Measurements from ENCODE around the gene TSEN2. TPM values are rescaled to one million over a fixed set of nuclear protein-coding genes. Genes with fewer than 3 reads are reported as not detected.
A peak's percentile ranks its signal among the peaks of the same experiment; 100 is the strongest.

TSEN2 gene
- total RNA-seq (ENCODE audit: unreplicated experiment): 8.7 TPM
- long read RNA-seq, partial matches to known transcripts: 2 of 3 reads
- long read RNA-seq, other reads (novel, unspliced or antisense): 1 of 3 reads

DNA sequence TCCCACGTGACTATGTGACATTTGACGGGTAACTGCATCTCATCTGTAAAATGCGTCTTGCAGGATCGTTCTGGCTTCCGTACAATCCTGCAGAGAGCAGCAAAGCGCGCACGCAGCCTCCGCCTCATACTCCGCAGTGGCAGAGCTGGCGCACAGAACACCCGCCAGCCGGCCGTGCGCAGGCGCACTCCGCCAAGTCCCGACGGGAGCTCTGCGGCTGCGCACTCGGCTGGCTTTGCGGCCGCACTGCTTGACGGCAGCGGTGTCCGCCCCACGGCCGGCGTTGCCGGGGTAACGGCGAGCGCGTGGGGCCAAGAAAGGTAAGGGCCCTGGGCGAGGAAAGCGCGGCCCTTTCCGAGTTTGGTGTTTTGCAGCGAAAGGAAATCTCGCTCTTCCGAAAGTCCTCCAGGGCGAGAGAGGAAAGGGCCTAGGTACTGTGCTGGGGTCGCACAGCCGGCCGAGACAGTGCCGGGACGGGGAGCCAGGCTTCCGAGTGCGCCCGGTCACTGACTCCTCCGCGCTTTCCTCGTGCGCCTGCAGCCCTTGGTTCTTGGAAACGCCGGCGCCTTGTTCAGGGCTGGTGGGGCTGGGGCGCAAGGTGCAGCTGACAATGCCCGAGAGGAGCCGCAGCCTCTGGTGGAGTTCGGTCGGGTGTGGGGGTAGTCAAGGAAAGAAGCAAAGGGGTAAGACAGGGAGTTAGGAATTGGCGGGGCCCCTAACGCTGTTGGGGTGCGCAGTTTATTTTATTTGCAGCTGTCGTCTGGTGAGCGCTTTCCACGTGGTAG, at the start of gene TSEN2:
TSEN2 (plus strand) TSS at position 283 of the 785 bp plus-strand sequence. CDS start 5,321 bp downstream, outside the sequence.
- Mint-ChIP-seq H3K36me3 (ENCODE audit: low read depth, unreplicated experiment) (no peaks in the 10 kb centered on the region), H3K4me1 (ENCODE audit: unreplicated experiment) (peaks cover 14% of the 10 kb centered on the region), H3K27ac (ENCODE audit: unreplicated experiment) (peak within 1 kb of the TSS; percentile 71), H3K9me3 (ENCODE audit: unreplicated experiment) (no peaks in the 10 kb centered on the region), H3K27me3 (ENCODE audit: unreplicated experiment) (peaks cover 3% of the 10 kb centered on the region), H3K4me3 (ENCODE audit: unreplicated experiment) (peak within 1 kb of the TSS; percentile 97)
- peak; percentile 98 for DNase-seq (ENCODE audit: low spot score)
- TF ChIP-seq, protein P1, sequence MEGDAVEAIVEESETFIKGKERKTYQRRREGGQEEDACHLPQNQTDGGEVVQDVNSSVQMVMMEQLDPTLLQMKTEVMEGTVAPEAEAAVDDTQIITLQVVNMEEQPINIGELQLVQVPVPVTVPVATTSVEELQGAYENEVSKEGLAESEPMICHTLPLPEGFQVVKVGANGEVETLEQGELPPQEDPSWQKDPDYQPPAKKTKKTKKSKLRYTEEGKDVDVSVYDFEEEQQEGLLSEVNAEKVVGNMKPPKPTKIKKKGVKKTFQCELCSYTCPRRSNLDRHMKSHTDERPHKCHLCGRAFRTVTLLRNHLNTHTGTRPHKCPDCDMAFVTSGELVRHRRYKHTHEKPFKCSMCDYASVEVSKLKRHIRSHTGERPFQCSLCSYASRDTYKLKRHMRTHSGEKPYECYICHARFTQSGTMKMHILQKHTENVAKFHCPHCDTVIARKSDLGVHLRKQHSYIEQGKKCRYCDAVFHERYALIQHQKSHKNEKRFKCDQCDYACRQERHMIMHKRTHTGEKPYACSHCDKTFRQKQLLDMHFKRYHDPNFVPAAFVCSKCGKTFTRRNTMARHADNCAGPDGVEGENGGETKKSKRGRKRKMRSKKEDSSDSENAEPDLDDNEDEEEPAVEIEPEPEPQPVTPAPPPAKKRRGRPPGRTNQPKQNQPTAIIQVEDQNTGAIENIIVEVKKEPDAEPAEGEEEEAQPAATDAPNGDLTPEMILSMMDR (IDR thresholded peaks at IDR 0.05; ENCODE audit: unreplicated experiment): no peak

- Mint-ChIP-seq H3K27me3 (ENCODE audit: unreplicated experiment) (no peaks in the 10 kb centered on the region), H3K36me3 (ENCODE audit: low read depth, unreplicated experiment) (no peaks in the 10 kb centered on the region), H3K4me1 (ENCODE audit: unreplicated experiment) (no peaks in the 10 kb centered on the region), H3K4me3 (ENCODE audit: unreplicated experiment) (no peak overlapping the region), H3K27ac (ENCODE audit: unreplicated experiment) (no peak overlapping the region), H3K9me3 (ENCODE audit: unreplicated experiment) (no peaks in the 10 kb centered on the region)
- DNase-seq (ENCODE audit: low spot score): no peak
- TF ChIP-seq, protein P1 (IDR thresholded peaks at IDR 0.05; ENCODE audit: unreplicated experiment): no peak
These were observed 47.6 kb upstream of the TSEN2 start for GRCh38 chr3:12436514-12437220.

- Mint-ChIP-seq H3K4me3 (ENCODE audit: unreplicated experiment) (no peak overlapping the region), H3K36me3 (ENCODE audit: low read depth, unreplicated experiment) (no peaks in the 10 kb centered on the region), H3K4me1 (ENCODE audit: unreplicated experiment) (no peaks in the 10 kb centered on the region), H3K27me3 (ENCODE audit: unreplicated experiment) (no peaks in the 10 kb centered on the region), H3K9me3 (ENCODE audit: unreplicated experiment) (no peaks in the 10 kb centered on the region), H3K27ac (ENCODE audit: unreplicated experiment) (no peak overlapping the region)
- TF ChIP-seq, protein P1 (IDR thresholded peaks at IDR 0.05; ENCODE audit: unreplicated experiment): no peak
- DNase-seq (ENCODE audit: low spot score): no peak
These were observed 47.1 kb upstream of the TSEN2 start for GRCh38 chr3:12437221-12437605.

DNA sequence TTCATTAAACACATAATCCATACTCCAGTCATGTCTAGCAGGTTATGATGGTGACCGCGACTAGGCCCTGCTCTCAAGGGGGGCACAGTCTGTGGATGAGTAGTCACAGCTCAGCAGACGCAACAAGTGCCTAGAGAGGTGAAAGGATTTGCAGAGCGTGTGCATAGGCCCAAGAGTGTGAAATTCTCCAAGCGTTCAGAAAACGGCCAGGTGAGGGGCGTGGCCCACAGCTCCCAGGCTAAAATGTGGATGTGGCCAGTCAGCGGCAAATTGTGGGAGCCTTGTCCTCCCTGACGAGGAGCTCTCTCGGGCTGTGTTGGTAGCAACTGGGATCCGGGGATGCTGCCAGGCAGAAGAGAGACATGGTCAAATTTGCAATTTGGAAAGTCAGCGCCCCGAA, 46.4 kb upstream of the TSEN2 start:
- Mint-ChIP-seq H3K36me3 (ENCODE audit: low read depth, unreplicated experiment) (no peaks in the 10 kb centered on the region), H3K4me1 (ENCODE audit: unreplicated experiment) (no peaks in the 10 kb centered on the region), H3K9me3 (ENCODE audit: unreplicated experiment) (no peaks in the 10 kb centered on the region), H3K27ac (ENCODE audit: unreplicated experiment) (no peak overlapping the region), H3K4me3 (ENCODE audit: unreplicated experiment) (no peak overlapping the region), H3K27me3 (ENCODE audit: unreplicated experiment) (no peaks in the 10 kb centered on the region)
- DNase-seq (ENCODE audit: low spot score): no peak
- TF ChIP-seq, protein P1 (IDR thresholded peaks at IDR 0.05; ENCODE audit: unreplicated experiment): no peak

DNA sequence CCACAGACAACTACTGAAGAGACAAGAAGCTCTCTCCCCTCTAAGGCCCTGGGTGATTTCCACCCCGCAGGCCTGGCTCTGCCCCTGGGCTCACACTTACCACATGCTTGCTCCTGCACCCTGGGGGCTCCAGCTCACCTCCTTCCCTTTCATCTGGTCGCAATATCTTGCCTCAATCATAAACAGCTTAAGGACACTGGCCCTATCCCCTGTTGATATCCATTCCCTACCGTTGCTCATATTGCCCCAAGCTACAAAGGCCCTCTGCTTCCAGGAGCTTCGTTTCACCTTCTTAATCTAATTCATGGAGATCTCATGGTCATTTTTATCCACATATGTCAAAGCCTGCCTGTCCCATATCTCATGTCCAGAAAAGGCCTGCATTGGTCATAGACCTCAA, 46.0 kb upstream of the TSEN2 start:
- TF ChIP-seq, protein P1 (IDR thresholded peaks at IDR 0.05; ENCODE audit: unreplicated experiment): no peak
- Mint-ChIP-seq H3K4me3 (ENCODE audit: unreplicated experiment) (no peak overlapping the region), H3K27ac (ENCODE audit: unreplicated experiment) (no peak overlapping the region), H3K27me3 (ENCODE audit: unreplicated experiment) (peaks cover under 1% of the 10 kb centered on the region), H3K9me3 (ENCODE audit: unreplicated experiment) (no peaks in the 10 kb centered on the region), H3K36me3 (ENCODE audit: low read depth, unreplicated experiment) (no peaks in the 10 kb centered on the region), H3K4me1 (ENCODE audit: unreplicated experiment) (no peaks in the 10 kb centered on the region)
- no peak for DNase-seq (ENCODE audit: low spot score)
